ENCODE results near the gene RASGRP4.

Gene RASGRP4

DNA sequence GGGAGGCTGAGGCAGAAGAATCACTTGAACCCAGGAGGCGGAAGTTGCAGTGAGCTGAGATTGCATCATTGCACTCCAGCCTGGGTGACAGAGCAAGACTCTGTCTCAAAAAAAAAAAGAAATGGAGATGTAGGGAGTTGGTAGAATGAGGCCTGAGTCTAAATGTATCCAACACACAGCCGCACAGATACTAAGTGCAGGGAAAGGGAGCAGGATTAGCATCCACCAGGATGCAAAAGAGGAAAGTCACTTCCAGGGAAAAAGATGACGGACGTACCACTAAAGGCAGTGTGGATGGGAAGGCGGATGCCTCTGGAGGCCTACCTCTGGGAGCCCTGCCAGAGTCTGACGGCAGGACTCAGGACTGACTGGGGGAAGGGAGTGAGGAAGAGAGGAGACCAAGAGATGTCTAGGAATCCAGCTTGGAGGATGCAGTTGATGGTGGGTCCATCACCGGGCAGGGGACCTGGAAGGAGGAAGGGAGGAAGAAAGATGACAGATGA is 16.3 kb downstream of the RASGRP4 start (continued):
- TF ChIP-seq PRDM10 (tag by site-specific recombination; IDR thresholded peaks at IDR 0.05) = peak; percentile 88

GRCh38 chr19:38405276-38405675 is 20.7 kb downstream of the RASGRP4 start:
- ChIA-PET POLR2A (interaction anchor here (1.0 to 5.6 kb wide), 2 partner anchors 17 to 31 kb away, joined by 3 to 68 read pairs; partner anchors contain the start of genes GGN, PSMD8 and SPRED3), CTCF (interaction anchor here (0.5 to 4.8 kb wide), 15 partner anchors 8 to 807 kb away, joined by 3 to 77 read pairs (median 4); partner anchors contain the start of genes GGN and SPRED3)
- TF ChIP-seq ZNF626 (tag by site-specific recombination; IDR thresholded peaks at IDR 0.05) (no peak), BCL11B (tag by site-specific recombination; IDR thresholded peaks at IDR 0.05; ENCODE audit: low read depth) (no peak), KLF17 (tag by site-specific recombination; IDR thresholded peaks at IDR 0.05) (no peak), ZNF16 (tag by site-specific recombination; IDR thresholded peaks at IDR 0.05; ENCODE audit: low read depth) (no peak), ZNF114 (tag by site-specific recombination; IDR thresholded peaks at IDR 0.05) (no peak), ZNF530 (tag by site-specific recombination; IDR thresholded peaks at IDR 0.05; ENCODE audit: low read depth) (no peak), ZBTB10 (tag by site-specific recombination; IDR thresholded peaks at IDR 0.05) (no peak), ZNF311 (tag by site-specific recombination; IDR thresholded peaks at IDR 0.05; ENCODE audit: borderline replicate concordance) (no peak), ZNF707 (tag by site-specific recombination; IDR thresholded peaks at IDR 0.05) (no peak)
- TF ChIP-seq, protein P1, sequence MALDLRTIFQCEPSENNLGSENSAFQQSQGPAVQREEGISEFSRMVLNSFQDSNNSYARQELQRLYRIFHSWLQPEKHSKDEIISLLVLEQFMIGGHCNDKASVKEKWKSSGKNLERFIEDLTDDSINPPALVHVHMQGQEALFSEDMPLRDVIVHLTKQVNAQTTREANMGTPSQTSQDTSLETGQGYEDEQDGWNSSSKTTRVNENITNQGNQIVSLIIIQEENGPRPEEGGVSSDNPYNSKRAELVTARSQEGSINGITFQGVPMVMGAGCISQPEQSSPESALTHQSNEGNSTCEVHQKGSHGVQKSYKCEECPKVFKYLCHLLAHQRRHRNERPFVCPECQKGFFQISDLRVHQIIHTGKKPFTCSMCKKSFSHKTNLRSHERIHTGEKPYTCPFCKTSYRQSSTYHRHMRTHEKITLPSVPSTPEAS (tag by site-specific recombination; IDR thresholded peaks at IDR 0.05) = no peak
- TF ChIP-seq, protein P2, sequence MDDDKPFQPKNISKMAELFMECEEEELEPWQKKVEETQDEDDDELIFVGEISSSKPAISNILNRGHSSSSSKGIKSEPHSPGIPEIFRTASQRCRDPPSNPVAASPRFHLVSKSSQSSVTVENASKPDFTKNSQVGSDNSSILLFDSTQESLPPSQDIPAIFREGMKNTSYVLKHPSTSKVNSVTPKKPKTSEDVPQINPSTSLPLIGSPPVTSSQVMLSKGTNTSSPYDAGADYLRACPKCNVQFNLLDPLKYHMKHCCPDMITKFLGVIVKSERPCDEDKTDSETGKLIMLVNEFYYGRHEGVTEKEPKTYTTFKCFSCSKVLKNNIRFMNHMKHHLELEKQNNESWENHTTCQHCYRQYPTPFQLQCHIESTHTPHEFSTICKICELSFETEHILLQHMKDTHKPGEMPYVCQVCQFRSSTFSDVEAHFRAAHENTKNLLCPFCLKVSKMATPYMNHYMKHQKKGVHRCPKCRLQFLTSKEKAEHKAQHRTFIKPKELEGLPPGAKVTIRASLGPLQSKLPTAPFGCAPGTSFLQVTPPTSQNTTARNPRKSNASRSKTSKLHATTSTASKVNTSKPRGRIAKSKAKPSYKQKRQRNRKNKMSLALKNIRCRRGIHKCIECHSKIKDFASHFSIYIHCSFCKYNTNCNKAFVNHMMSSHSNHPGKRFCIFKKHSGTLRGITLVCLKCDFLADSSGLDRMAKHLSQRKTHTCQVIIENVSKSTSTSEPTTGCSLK (tag by site-specific recombination; IDR thresholded peaks at IDR 0.05) = no peak
- 0 out of 2 replicates have a peak overlapping the region, but pooled peaks have one; percentile 9 for H3K27ac ChIP-seq (ENCODE audit: extremely low read depth, low read depth, low read length)
- no peak overlapping the region for H3K4me3 ChIP-seq (ENCODE audit: low read depth, low read length)
- H3K4me1 ChIP-seq (ENCODE audit: control insufficient read depth, insufficient read depth, low read length) = peaks cover 10% of the 10 kb centered on the region
- H3K9me3 ChIP-seq (ENCODE audit: control insufficient read depth, insufficient read depth, low read depth, low read length) = no peaks in the 10 kb centered on the region
- peaks cover 14 to 29% of the 10 kb centered on the region in 2 experiments; a peak in 2 of 3 replicates for H3K36me3 ChIP-seq (ENCODE audit: control insufficient read depth in 2 of 2, insufficient read depth in 1 of 2, low read length in 2 of 2)
